GM12801 (cell line): Measurements from ENCODE around the gene ATP2A2.

Experiments
- CTCF ChIP-seq: IDR thresholded peaks from one replicate; pipeline ENCODE4 v1.5.1; 2011; ENCODE audit warnings: control low read depth; ENCODE audit not compliant: insufficient read length; ENCODE audit errors: extremely low read depth

Gene ATP2A2

DNA sequence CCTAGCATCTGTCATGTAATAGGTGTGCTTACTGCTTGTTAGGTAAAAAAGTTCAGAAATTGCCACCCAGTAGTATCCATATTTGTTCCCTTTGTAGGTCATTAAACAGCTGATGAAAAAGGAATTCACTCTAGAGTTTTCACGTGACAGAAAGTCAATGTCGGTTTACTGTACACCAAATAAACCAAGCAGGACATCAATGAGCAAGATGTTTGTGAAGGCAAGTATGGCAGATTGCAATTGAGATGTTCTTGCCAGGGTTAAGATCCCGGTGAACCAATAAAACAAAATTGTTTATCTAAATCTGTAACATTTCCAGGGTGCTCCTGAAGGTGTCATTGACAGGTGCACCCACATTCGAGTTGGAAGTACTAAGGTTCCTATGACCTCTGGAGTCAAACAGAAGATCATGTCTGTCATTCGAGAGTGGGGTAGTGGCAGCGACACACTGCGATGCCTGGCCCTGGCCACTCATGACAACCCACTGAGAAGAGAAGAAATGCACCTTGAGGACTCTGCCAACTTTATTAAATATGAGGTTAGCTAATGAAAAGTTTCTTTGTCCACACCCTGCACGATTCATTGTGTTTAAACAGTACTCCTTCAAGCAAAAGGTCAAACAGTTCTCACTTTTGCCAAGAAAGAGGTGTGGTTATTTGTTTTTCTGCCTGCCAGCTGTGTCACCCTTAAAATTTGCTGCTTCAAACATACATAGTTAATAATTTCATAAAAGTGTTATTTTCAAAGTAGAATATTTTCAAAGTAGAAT is 58.3 kb downstream of the ATP2A2 start:
- no peak for TF ChIP-seq CTCF

DNA sequence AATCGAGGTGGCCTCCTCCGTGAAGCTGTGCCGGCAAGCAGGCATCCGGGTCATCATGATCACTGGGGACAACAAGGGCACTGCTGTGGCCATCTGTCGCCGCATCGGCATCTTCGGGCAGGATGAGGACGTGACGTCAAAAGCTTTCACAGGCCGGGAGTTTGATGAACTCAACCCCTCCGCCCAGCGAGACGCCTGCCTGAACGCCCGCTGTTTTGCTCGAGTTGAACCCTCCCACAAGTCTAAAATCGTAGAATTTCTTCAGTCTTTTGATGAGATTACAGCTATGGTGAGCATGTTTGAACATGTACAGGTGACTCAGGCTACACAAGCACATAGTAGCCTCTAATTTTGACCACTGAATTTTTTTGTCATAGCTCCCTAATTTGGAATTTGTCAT is 59.7 kb downstream of the ATP2A2 start:
- TF ChIP-seq CTCF: no peak

GRCh38 chr12:110342157-110342556 is 61.1 kb downstream of the ATP2A2 start:
- TF ChIP-seq CTCF: no peak

GRCh38 chr12:110343114-110343513 is 62.1 kb downstream of the ATP2A2 start:
- no peak for TF ChIP-seq CTCF

DNA sequence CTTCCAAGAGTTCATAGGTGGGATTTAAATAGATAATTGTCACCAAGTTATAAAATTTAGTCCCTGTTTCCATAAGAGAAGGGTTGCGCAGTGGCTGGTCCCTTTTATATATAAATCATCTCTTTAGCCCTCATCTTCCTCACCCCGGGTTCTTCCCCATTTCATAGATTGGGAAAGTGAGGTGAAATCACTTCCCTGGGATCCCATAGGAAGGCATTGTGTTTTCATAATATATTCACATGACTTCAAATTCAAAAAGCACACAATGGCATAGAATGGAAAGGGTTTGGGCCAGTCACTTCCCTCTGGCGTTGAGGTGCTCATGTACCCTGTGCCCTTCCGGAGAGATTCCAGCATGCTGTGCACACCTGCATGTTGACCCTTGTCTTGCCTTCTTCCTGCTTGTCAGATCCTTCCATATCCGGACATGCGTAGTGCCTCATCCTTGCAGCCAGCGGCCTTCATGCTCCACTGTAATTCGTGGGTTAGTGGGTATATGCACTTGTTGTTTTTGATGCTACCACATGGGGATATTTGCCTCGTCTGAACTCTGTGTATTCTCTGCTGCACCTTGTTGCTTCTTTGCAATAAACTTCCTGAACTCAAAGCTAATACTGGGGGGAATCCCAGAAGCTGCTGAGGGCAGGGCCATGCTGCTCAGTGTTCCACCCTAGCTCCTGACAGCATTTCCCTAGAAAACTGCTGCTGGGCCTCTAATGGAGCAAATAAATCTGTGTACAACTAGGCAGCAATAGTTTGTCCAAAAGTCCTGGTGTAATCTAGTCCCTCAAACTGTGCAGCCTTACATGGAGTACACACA is 62.9 kb downstream of the ATP2A2 start:
- no peak for TF ChIP-seq CTCF

- no peak for TF ChIP-seq CTCF
These were observed 63.6 kb downstream of the ATP2A2 start for GRCh38 chr12:110344657-110345056.

DNA sequence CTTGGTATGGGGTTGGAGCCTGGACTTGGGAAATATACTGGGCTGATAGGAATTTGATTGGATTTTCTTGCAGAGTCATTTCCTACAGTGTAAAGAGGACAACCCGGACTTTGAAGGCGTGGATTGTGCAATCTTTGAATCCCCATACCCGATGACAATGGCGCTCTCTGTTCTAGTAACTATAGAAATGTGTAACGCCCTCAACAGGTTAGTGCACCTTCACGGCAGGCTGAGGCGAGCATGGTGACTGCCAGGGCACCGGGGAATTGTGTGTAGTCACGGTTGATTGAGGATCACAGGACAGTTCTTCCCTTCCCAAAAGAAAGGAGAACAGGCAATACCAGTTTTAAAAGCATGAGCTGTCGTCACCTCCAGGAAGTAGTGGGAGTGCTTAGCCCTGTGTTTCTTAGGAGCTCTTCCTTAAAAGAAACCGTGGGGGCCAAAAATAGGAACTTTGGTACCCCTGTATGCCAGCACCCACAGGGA is 64.2 kb downstream of the ATP2A2 start:
- TF ChIP-seq CTCF: no peak
